Bronchial epithelial cell (primary cell): ENCODE results near the gene RBM47. TPM values are rescaled to one million over a fixed set of nuclear protein-coding genes. Genes with fewer than 3 reads are reported as not detected.

Experiments used
- DNase-seq: peaks from one replicate; pipeline ENCODE4 v3.0.0-alpha.2; 2010; ENCODE audit warnings: low read depth
- FAIRE-seq: peaks from 2 replicates; lab custom pipeline; 2011; peaks lifted over from hg19 to GRCh38; lab: Jason Lieb, UNC
- H3K27me3 ChIP-seq: 2 replicates; pipeline ENCODE4 v1.5.1; 2011; ENCODE audit warnings: low read length; ENCODE audit not compliant: control insufficient read depth, insufficient read depth
- H3K36me3 ChIP-seq: 2 replicates; pipeline ENCODE4 v1.5.1; 2011; ENCODE audit warnings: low read length; ENCODE audit not compliant: control insufficient read depth, insufficient read depth
- H3K4me3 ChIP-seq: 2 replicates; pipeline ENCODE4 v1.5.1; 2011; ENCODE audit warnings: mild to moderate bottlenecking, low read depth, low read length, control low read depth
- total RNA-seq: library from RNA; depleted of rRNA; stranded (reverse); fragments of >200 nt; gene quantifications from 2 replicates; pipeline ENCODE4 v1.2.1, GENCODE V29; 2014
- TF ChIP-seq, protein P1 (sequence below): IDR thresholded peaks from 2 replicates; pipeline ENCODE4 v1.5.1; 2011; ENCODE audit warnings: mild to moderate bottlenecking, moderate library complexity, low read length, control low read depth, inconsistent platforms; ENCODE audit not compliant: insufficient read depth, severe bottlenecking

RBM47 gene
- total RNA-seq, 1 donor from 2014 or later = 35.0 TPM

DNA sequence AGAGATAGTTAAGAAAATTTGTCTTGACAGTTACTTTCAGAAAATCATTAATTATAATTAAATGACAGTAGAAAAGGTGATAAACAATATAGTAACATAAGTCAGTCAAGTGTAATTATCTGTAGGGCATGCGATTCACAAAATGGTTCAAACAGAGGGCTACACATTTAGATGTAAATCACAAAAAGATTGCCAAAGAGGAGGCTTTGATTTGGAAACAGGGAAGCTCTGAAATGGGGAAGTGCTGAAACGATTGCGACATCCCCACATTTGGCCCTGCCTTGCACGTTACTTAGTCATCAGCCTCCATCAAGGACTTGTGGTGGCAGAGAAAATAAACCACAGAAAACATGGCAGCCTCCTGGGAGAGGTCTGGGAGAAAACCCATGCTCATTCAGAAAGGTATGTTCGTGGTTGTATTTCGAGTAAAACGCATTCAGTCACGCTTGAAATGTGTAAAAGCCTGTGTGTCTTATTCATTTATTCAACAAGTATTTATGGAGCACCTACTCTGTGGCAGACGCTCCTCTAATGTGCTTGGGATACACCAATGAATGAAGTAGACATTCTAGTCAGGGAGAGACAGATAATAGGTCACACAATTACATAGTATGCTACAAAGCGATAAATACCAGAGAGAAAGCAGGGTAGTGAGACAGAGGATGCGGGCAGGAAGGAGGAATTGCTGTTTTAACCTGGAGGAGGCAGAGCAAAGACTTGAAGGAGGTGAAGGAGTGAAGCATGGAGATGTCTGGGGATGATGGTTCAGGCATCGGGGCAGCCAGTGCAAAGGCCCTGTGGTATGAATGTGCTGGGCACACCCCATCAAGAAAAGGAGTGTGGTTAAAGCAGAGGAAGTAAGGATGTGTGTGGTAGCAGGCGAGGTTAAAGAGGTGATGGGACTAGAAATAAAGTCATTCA is 7.8 kb downstream of the RBM47 start:
- FAIRE-seq (peak; percentile 99), DNase-seq (peak; percentile 99)
- H3K36me3 ChIP-seq = peaks cover 1% of the 10 kb centered on the region
- TF ChIP-seq, protein P1, sequence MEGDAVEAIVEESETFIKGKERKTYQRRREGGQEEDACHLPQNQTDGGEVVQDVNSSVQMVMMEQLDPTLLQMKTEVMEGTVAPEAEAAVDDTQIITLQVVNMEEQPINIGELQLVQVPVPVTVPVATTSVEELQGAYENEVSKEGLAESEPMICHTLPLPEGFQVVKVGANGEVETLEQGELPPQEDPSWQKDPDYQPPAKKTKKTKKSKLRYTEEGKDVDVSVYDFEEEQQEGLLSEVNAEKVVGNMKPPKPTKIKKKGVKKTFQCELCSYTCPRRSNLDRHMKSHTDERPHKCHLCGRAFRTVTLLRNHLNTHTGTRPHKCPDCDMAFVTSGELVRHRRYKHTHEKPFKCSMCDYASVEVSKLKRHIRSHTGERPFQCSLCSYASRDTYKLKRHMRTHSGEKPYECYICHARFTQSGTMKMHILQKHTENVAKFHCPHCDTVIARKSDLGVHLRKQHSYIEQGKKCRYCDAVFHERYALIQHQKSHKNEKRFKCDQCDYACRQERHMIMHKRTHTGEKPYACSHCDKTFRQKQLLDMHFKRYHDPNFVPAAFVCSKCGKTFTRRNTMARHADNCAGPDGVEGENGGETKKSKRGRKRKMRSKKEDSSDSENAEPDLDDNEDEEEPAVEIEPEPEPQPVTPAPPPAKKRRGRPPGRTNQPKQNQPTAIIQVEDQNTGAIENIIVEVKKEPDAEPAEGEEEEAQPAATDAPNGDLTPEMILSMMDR = no peak
- H3K27me3 ChIP-seq = no peaks in the 10 kb centered on the region
- no peak overlapping the region for H3K4me3 ChIP-seq

DNA sequence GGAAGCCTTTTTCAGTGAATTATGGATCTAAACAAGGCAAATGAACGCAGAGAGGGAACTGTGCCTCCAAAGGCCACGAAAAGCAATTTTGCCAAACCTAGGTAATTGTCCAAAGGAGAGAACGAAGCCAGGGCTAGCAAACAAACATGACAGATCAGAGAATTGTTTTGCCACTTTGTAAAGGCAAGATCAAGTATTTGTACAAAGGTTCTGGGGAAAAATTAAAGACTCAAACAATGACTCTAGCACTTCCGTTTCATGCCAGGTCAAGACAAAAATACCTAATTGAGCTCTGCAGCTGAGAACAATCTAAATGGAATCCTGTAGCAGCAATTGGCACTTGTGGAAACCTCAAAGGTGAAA is 8.5 kb downstream of the RBM47 start:
- no peak for FAIRE-seq
- Histone ChIP-seq H3K36me3 (peaks cover 1% of the 10 kb centered on the region), H3K4me3 (no peak overlapping the region), H3K27me3 (no peaks in the 10 kb centered on the region)
- TF ChIP-seq, protein P1 = no peak
- DNase-seq = no peak

DNA sequence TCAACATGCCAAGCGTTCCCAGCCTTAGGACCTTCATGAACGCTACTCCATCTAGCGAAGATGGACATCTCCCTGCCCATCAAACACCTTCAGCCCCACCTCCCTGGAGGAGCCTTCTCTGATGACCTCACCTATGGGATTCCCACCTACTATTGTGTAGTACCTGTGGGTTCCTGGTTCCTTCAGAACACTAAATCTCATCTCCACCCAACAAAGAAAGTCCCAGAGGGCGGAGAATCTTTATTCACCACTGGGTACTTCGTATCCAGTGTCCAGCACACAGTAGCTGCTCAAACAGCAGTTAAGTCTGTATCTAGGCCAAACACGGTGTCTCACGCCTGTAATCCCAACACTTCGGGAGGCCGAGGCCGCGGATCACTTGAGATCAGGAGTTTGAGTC is 10.1 kb downstream of the RBM47 start:
- TF ChIP-seq, protein P1 = no peak
- H3K27me3 ChIP-seq = no peaks in the 10 kb centered on the region
- peaks cover 1% of the 10 kb centered on the region for H3K36me3 ChIP-seq
- H3K4me3 ChIP-seq = no peak overlapping the region
- no peak for DNase-seq
- FAIRE-seq = no peak

DNA sequence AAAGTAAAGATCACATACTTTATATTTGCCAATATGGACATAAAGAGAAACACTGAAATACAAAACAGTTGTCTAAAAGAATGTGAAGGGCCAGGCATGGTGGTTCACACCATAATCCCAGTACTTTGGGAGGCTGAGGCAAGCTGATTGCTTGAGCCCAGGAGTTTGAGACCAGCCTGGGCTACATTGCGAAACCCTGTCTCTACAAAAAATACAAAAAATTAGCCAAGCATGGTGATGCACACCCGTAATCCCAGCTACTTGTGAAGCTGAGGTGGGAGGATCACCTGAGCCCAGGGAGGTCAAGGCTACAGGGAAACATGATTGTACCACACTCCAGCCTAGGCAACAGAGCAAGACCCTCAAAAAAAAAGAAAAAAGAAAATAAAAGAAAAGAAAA is 11.8 kb downstream of the RBM47 start:
- TF ChIP-seq, protein P1 = no peak
- no peaks in the 10 kb centered on the region for H3K27me3 ChIP-seq
- H3K4me3 ChIP-seq = no peak overlapping the region
- FAIRE-seq (no peak), DNase-seq (no peak)
- peaks cover 5% of the 10 kb centered on the region for H3K36me3 ChIP-seq

DNA sequence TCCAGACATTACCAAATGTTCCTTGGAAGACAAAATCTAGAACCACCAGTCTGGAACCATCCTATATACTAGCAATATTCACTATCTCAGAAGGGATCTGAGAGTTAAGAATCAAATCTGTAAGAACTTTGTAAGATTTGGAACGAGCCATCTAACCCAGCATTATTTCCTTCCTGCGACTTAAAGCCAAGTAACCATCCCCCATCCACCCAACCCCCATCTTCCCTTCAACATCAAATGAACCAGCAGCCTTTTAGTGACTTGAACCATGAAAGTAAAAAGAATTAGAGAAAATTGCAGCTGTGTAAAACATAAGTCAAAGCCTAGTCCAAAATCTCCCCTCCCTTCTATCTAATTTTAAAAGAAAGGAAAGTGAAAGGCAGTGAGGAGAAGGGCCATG is 15.6 kb downstream of the RBM47 start:
- no peak for DNase-seq
- Histone ChIP-seq H3K27me3 (no peaks in the 10 kb centered on the region), H3K36me3 (peaks cover 4% of the 10 kb centered on the region), H3K4me3 (no peak overlapping the region)
- no peak for FAIRE-seq
- TF ChIP-seq, protein P1 = no peak
